Right lobe of liver (tissue), 4 donors: Measurements from ENCODE around the gene CDC40.

ENCODE experiments used
- POLR2A ChIP-seq: fragments of 450-650 bp; IDR thresholded peaks from one replicate; pipeline ENCODE4 v1.6.1; 2017; ENCODE audit warnings: antibody characterized with exemption, mild to moderate bottlenecking
- TF ChIP-seq, protein P1 (sequence below), 4 donors: fragments of 200-600 bp in 3 of 4; fragments of 450-650 bp in 1 of 4; IDR thresholded peaks; one replicate each; pipeline versions ENCODE4 v1.5.1 to v1.8.0; 2016 to 2022; ENCODE audit warnings: antibody characterized with exemption in 4 of 4, mild to moderate bottlenecking in 2 of 4
- donor health status: DM: no; HTN: no; CAD: no.
- donor health status: DM: no; HTN: no; CAD: no.
- donor health status: DM: no; HTN: yes; CAD: no.

DNA sequence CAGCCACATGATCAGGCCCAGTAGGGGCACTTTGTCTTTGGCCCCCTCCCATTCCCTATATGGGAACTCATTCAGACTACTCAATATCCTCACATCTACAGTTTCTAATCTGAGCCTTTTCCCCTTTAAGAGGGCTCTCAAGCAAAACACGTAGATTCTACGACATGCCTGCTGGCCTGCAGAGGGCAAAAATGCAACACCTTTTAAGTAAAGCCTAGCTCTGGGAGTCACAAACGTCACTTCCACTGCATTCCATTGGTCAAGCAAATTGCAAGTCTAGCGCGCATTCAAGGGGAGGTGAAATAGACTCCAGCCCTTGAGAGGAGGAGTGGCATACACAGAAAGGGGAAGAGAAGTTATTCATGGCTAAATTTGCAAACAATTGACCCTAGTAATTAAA is 70.6 kb downstream of the CDC40 start:
- TF ChIP-seq, protein P1, sequence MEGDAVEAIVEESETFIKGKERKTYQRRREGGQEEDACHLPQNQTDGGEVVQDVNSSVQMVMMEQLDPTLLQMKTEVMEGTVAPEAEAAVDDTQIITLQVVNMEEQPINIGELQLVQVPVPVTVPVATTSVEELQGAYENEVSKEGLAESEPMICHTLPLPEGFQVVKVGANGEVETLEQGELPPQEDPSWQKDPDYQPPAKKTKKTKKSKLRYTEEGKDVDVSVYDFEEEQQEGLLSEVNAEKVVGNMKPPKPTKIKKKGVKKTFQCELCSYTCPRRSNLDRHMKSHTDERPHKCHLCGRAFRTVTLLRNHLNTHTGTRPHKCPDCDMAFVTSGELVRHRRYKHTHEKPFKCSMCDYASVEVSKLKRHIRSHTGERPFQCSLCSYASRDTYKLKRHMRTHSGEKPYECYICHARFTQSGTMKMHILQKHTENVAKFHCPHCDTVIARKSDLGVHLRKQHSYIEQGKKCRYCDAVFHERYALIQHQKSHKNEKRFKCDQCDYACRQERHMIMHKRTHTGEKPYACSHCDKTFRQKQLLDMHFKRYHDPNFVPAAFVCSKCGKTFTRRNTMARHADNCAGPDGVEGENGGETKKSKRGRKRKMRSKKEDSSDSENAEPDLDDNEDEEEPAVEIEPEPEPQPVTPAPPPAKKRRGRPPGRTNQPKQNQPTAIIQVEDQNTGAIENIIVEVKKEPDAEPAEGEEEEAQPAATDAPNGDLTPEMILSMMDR (IDR thresholded peaks at IDR 0.05) = no peak
- TF ChIP-seq POLR2A = no peak
